ENCODE results near the gene CCDC34. TPM values are rescaled to one million over a fixed set of nuclear protein-coding genes. Genes with fewer than 3 reads are reported as not detected.
A peak's percentile ranks its signal among the peaks of the same experiment; 100 is the strongest.
"Not testable (repeated sequence)": the region's sequence is repeated elsewhere in the genome, so short reads cannot be mapped to it uniquely, and the experiment has no call there.

The CCDC34 gene
- total and polyA plus RNA-seq, 7 donors: 2.0 to 10.4 (median 4.3) TPM

- H3K27ac ChIP-seq: no peak overlapping the region
- peaks cover 0 to 16% (median 8%) of the 10 kb centered on the region in 4 donors for H3K4me1 ChIP-seq
- no peak for DNase-seq
- H3K4me3 ChIP-seq: no peak overlapping the region
- intact Hi-C loops (cut with DNase I): no loop called here
- H3K36me3 ChIP-seq: no peaks in the 10 kb centered on the region
- H3K27me3 ChIP-seq: no peaks in the 10 kb centered on the region
- no peaks in the 10 kb centered on the region for H3K9me3 ChIP-seq
- WGBS, 2 donors: 11 to 41% methylated on average over 5 of the region's 5 CpGs
- TF ChIP-seq EP300 (IDR thresholded peaks at IDR 0.05) (no peak), POLR2A (IDR thresholded peaks at IDR 0.05) (no peak), POLR2AphosphoS5 (IDR thresholded peaks at IDR 0.05) (peak in 2 of 4 donors; percentile 25 to 34)
- TF ChIP-seq, protein P1, sequence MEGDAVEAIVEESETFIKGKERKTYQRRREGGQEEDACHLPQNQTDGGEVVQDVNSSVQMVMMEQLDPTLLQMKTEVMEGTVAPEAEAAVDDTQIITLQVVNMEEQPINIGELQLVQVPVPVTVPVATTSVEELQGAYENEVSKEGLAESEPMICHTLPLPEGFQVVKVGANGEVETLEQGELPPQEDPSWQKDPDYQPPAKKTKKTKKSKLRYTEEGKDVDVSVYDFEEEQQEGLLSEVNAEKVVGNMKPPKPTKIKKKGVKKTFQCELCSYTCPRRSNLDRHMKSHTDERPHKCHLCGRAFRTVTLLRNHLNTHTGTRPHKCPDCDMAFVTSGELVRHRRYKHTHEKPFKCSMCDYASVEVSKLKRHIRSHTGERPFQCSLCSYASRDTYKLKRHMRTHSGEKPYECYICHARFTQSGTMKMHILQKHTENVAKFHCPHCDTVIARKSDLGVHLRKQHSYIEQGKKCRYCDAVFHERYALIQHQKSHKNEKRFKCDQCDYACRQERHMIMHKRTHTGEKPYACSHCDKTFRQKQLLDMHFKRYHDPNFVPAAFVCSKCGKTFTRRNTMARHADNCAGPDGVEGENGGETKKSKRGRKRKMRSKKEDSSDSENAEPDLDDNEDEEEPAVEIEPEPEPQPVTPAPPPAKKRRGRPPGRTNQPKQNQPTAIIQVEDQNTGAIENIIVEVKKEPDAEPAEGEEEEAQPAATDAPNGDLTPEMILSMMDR (IDR thresholded peaks at IDR 0.05): no peak
Observed at GRCh38 chr11:27347359-27348339, 15.4 kb downstream of the CCDC34 start.

GRCh38 chr11:27339941-27340340 is 23.1 kb downstream of the CCDC34 start:
- 91 to 94% methylated on average over 3 of the region's 3 CpGs for WGBS, 2 donors
- H3K9me3 ChIP-seq: no peaks in the 10 kb centered on the region
- H3K36me3 ChIP-seq: no peaks in the 10 kb centered on the region
- no peak overlapping the region for H3K27ac ChIP-seq
- DNase-seq: no peak
- intact Hi-C loops (cut with DNase I): no loop called here
- no peaks in the 10 kb centered on the region for H3K27me3 ChIP-seq
- H3K4me3 ChIP-seq: no peak overlapping the region
- no peak for TF ChIP-seq POLR2A (IDR thresholded peaks at IDR 0.05)
- no peak for TF ChIP-seq EP300 (IDR thresholded peaks at IDR 0.05)
- TF ChIP-seq, protein P1 (IDR thresholded peaks at IDR 0.05): no peak
- TF ChIP-seq POLR2AphosphoS5 (IDR thresholded peaks at IDR 0.05): no peak
- peaks cover 0 to 18% (median 11%) of the 10 kb centered on the region in 4 donors for H3K4me1 ChIP-seq

- 97 to 98% methylated on average over 4 of the region's 4 CpGs for WGBS, 2 donors
- H3K9me3 ChIP-seq; H3K4me3 ChIP-seq; intact Hi-C loops (cut with DNase I); H3K27me3 ChIP-seq; H3K36me3 ChIP-seq; H3K27ac ChIP-seq; DNase-seq: not testable (repeated sequence)
- H3K4me1 ChIP-seq: peaks cover 0 to 17% (median 5%) of the 10 kb centered on the region in 4 donors
Observed at GRCh38 chr11:27334764-27335163, 28.3 kb downstream of the CCDC34 start.

DNA sequence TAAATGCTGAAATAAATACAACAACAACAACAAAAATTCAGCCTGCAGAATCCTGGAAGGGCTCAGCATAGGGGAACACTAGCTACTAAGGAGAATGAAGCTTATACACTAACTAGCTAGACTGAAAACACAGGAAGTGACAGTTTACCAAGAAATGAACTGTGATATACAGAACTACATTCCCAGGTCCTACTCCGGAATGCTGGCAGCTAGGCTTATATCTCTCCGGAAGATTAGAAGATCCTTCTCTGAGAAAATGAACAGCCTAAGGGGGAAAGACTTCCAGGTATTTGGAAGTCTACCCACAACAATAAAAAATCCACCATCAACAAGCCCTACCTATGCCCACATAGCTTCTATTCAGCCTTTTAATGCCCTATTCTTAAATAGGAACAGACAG is 31.0 kb downstream of the CCDC34 start:
- TF ChIP-seq, protein P1 (IDR thresholded peaks at IDR 0.05): no peak
- 79 to 88% methylated on average over 2 of the region's 2 CpGs for WGBS, 2 donors
- no peaks in the 10 kb centered on the region for H3K36me3 ChIP-seq
- no peak for DNase-seq
- H3K27ac ChIP-seq: no peak overlapping the region
- no peaks in the 10 kb centered on the region for H3K27me3 ChIP-seq
- peaks cover 0 to 15% (median 3%) of the 10 kb centered on the region in 4 donors for H3K4me1 ChIP-seq
- H3K9me3 ChIP-seq: no peaks in the 10 kb centered on the region
- intact Hi-C loops (cut with DNase I): no loop called here
- H3K4me3 ChIP-seq: no peak overlapping the region

DNA sequence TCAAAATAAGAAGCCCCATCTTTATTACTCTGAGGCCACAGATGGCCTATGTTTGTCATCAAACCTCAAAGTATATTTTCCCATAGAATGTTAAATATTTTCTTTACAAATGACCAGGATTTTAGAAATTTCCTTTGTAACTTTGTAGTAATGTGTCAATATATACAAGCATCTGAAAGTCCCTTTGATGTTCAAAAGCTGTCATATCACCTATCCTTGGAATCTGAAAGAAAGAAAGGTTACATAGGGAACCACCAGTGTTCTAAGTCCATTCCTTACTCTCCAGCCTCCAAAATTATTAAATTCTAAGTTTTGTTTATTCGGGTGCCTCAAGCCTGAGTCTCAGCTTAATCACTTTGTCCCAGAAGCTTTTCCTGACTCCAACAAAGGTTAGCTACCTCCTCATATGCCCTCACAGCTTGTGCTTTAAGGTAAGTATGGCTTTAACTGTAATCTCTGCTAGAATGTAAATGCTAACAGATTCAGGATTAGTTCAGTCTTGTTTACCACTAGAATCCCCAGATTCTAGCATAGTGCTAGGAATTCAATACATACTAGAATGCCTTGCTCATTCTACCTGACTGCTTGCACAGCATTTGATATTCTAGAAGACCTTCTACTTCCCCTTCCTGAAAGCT is 32.3 kb downstream of the CCDC34 start:
- H3K4me1 ChIP-seq: peaks cover 0 to 15% (median 3%) of the 10 kb centered on the region in 4 donors
- no peaks in the 10 kb centered on the region for H3K9me3 ChIP-seq
- H3K4me3 ChIP-seq: no peak overlapping the region
- no peaks in the 10 kb centered on the region for H3K36me3 ChIP-seq
- TF ChIP-seq POLR2A (IDR thresholded peaks at IDR 0.05): no peak
- TF ChIP-seq, protein P1 (IDR thresholded peaks at IDR 0.05): no peak
- TF ChIP-seq EP300 (IDR thresholded peaks at IDR 0.05): no peak
- TF ChIP-seq POLR2AphosphoS5 (IDR thresholded peaks at IDR 0.05): no peak
- no peaks in the 10 kb centered on the region for H3K27me3 ChIP-seq
- 94 to 95% methylated on average over 1 of the region's 1 CpG for WGBS, 2 donors
- no peak for DNase-seq
- intact Hi-C loops (cut with DNase I): no loop called here
- no peak overlapping the region for H3K27ac ChIP-seq
